ENCODE results near the gene ADAMTSL1.
"Not testable (repeated sequence)": the region's sequence is repeated elsewhere in the genome, so short reads cannot be mapped to it uniquely, and the experiment has no call there.

Gene ADAMTSL1

DNA sequence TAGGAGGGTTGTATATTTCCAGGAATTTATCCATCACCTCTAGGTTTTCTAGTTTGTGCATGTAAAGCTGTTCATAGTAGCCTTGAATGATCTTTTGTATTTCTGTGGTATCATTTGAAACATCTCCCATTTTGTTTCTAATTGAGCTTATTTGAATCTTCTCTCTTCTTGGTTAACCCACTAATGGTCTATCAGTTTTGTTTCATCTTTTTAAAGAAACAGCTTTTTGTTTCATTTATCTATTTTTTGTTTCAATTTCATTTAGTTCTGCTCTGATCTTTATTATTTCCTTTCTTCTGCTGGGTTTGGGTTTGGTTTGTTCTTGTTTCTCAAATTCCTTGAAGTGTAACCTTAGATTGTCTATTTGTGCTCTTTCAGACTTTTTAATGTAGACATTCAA is 401.0 kb downstream of the ADAMTSL1 start:
- H3K27ac ChIP-seq; DNase-seq (ENCODE audit: low read depth, low spot score): not testable (repeated sequence)

DNA sequence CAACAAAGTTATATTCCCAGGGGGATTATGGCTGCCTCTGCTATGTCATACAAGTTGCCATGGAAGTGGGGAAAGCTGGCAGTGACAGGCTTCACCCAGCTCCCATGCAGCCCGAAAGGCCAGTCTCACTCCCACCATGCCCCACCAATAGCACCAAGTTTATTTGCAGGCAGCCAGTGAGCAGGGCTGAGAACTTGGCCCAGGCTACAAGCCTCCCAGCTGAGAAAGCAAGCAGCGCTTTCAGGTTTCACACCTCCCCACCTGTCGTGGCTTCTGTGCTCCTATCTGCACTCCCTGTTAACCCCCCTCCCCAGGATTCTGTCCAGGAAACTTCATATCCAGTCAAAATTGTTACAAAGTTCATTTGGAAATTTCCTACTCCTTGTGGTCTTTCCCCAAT is 404.0 kb downstream of the ADAMTSL1 start:
- no peak for DNase-seq (ENCODE audit: low read depth, low spot score)
- H3K27ac ChIP-seq, result no peak overlapping the region

DNA sequence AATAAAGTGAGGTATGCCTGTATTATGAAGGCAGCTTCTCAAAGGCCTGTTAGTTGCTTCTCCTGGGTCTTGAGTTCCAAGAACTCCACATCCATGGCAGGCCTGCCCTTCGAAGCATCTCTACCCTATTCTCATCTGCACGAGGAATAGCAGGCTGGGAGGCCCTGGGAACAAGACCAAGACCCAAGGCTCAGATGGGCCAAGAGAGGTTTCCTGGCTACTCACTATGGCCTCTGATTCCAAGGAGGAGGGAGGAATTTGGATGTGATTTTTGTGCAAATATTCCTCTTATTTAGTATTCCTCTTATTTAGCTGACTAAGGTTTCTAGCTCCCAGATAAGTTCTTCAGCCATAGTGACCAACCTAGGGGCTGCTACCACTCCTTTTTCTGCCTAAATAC is 407.8 kb downstream of the ADAMTSL1 start:
- no peak for DNase-seq (ENCODE audit: low read depth, low spot score)
- no peak overlapping the region for H3K27ac ChIP-seq

DNA sequence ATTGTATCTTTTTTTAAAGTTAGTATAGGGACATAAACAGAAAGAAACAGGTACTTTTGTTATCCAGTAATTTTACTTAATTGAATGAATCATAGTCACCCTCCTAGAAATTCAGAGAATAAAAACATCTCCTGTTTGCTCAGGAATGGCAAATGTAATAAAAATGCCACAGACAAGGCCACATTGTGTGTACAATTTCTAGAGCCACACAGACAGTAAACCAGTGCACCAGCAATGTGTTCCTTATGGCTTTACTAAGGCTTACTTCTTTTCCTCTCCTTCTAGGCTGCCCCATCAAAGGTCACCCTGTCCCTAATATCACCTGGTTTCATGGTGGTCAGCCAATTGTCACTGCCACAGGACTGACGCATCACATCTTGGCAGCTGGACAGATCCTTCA is 413.6 kb downstream of the ADAMTSL1 start:
- DNase-seq (ENCODE audit: low read depth, low spot score), result no peak
- H3K27ac ChIP-seq, result no peak overlapping the region

DNA sequence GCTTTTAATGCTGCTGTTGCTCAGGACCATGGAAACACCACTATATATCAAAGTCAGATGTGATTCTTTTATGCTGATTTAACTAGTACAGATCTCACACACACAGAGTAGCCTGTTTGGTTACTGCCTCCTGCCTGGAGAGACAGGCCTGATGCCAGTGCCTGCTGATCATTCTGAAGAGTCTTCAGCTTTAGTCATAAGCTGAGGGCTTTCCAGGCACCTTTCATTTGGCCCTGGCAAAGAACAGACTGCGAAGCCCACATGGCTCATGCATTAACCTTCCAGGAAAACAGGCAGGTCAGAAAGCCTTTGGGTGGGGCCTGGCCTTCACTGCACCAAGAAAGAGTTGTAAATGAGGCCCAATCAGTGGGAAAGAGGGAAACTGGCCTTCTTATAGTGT is 414.3 kb downstream of the ADAMTSL1 start:
- DNase-seq (ENCODE audit: low read depth, low spot score), result no peak
- H3K27ac ChIP-seq, result no peak overlapping the region

DNA sequence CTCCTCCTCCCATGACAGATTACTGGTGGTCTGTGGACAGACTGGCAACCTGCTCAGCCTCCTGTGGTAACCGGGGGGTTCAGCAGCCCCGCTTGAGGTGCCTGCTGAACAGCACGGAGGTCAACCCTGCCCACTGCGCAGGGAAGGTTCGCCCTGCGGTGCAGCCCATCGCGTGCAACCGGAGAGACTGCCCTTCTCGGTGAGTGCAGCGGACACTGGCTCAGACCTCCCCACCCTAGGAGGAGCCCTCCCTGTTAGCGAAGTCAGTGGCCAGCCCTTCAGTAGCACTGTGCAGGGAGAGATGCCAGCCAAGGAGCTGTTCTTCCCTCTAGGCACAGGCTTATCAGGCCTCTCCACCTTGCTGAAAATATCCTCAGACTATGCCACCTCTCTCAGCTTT is 415.6 kb downstream of the ADAMTSL1 start:
- no peak for DNase-seq (ENCODE audit: low read depth, low spot score)
- H3K27ac ChIP-seq, result no peak overlapping the region

DNA sequence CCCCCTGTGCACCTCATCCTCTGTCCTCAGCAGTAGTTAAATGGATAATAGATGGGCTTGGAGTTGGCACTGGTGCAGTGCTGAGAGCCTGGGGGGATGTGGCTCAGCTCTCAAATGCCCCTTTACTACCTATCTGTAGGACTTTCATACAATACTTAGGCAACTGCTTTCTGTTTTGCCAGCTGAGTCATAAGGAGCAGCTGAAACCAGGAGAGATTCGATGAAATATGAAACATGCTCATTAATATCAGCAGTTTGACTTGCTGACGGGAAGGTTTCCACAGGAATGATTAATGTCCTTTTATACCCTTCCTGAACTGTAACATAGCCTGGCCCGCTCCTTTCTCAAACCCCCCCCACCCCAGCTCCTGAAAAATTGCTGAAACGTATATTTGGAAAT is 416.4 kb downstream of the ADAMTSL1 start:
- H3K27ac ChIP-seq, result no peak overlapping the region
- DNase-seq (ENCODE audit: low read depth, low spot score), result peak; percentile 24

DNA sequence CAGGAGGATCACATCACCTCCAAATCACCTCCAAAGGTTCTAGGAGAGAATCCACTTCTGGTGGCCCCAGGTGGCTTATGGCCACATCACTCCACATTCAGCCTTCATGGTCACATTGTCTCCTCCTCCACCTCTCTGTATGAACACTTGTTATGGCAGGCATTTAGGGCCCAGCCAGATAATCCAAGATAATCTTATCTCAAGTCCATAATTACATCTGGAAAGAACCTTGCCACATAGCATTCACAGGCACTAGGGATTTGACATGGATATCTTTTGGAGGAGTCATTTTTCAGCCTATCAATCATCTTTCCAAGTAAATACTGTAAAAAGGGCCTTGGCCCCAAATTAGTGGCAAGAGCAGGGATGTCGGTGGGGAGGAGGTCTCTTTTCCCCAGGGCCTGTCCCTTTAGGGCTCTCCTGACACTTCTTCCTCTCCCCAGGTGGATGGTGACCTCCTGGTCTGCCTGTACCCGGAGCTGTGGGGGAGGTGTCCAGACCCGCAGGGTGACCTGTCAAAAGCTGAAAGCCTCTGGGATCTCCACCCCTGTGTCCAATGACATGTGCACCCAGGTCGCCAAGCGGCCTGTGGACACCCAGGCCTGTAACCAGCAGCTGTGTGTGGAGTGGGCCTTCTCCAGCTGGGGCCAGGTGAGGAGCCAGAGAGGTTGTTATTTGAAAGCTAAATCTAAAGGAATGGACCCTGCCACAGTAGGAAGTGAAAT is 418.2 kb downstream of the ADAMTSL1 start:
- H3K27ac ChIP-seq, result no peak overlapping the region
- no peak for DNase-seq (ENCODE audit: low read depth, low spot score)

DNA sequence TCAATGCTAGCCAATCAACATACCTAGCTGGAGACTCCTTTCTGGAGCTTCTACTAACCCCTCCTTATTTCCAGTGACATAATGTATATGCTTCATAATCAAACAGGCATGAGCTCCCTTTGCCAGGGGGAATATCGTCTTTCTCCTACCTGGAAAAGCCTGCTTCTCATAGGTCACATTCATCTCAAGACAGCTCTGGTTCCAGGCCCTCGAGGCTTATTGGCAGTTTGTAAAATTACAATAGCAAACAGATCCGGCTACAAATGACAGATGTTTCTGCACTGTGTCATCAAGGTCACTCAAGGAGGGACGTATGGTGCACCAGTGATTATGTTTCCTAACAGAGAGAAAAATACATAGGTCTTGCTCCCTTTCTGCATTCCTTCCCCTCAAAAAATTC is 419.1 kb downstream of the ADAMTSL1 start:
- DNase-seq (ENCODE audit: low read depth, low spot score), result no peak
- no peak overlapping the region for H3K27ac ChIP-seq

DNA sequence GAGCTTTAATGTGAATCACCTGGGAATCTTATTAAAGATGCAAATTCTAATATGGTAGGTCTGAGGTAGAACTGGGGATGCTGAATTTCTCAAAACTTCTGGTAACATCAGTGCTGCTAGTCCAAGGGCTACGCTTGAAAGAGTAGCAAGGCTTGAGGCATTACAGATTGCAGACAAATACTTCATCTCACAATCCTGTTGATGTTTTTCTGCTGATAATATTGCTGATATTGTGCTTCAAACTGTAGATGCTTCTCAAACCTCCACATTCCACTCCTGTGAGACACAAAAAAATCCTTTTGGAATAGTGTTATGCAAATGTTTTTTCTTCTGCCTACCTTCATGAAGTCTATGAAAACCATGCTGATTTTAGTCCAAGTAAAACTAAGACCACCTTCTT is 419.5 kb downstream of the ADAMTSL1 start:
- no peak overlapping the region for H3K27ac ChIP-seq

DNA sequence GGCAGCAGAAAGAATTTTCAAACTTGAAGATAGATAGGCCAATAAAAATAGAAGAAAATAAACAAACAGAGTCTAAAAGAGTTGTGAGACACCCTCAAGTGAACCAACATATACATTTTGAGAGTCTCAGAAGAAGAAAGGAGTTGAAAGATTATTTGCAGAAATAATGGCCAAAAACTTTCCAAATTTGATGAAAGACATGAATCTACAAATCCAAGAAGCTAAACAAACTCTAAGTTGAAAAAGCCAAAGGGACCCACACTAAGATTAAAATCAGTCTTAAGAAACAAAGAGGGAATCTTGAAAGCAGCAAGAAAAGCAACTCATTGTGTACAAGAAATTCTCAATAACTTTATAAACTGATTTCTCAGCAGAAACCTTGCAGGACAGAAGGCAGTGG is 422.1 kb downstream of the ADAMTSL1 start:
- DNase-seq (ENCODE audit: low read depth, low spot score), result no peak
- H3K27ac ChIP-seq, result no peak overlapping the region

More for the DNA sequence above, 419.5 kb downstream of the ADAMTSL1 start:
- no peak for DNase-seq (ENCODE audit: low read depth, low spot score)

DNA sequence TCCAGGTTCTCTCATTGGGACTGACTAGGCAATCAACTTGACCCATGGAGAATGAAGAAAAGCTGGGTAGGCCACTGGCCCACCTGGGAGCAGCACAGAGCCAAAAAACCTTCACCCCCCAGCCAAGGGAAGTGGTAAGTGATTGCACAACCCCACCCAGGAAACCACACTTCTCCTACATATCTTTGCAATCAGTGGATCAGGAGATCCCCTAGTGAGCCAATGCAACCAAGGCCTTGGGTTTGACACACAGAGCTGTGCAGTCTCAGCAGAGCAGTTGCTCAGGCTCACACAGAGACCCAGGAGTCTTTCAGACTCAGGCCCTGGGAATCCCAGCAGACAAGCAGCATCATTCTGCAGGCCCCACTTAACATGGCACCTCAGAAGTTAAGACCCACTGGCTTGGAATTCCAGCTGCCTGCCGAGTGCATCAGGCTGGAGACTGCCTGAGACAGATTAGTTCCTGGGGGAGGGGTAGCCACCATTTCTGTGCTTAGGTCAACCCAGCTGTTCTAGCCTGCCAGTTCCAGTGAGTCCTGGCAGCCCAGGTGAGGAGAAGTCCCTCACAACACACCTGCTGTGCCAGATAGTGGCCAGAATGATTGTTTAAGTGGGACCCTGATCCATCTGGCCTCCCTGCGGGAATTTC is 422.7 kb downstream of the ADAMTSL1 start:
- DNase-seq (ENCODE audit: low read depth, low spot score), result no peak
- no peak overlapping the region for H3K27ac ChIP-seq

DNA sequence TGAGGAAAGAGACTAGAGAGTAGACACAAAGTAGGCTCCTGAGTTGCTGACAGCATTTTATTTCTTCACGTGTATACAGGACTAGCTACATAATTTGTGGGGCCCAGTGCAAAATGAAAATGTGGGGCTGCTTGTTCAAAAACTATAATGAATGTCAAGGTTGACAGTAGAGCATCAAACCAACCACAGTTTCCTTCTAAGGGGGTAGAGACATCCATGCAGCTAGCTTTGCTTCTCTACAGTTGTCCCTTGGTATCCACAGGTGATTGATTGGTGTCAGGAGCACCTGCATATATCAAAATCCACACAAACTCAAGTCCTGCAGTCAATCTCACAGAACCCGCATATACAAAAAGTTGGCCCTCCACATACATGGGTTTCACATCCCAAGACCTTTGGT is 429.5 kb downstream of the ADAMTSL1 start:
- no peak for DNase-seq (ENCODE audit: low read depth, low spot score)
- no peak overlapping the region for H3K27ac ChIP-seq

DNA sequence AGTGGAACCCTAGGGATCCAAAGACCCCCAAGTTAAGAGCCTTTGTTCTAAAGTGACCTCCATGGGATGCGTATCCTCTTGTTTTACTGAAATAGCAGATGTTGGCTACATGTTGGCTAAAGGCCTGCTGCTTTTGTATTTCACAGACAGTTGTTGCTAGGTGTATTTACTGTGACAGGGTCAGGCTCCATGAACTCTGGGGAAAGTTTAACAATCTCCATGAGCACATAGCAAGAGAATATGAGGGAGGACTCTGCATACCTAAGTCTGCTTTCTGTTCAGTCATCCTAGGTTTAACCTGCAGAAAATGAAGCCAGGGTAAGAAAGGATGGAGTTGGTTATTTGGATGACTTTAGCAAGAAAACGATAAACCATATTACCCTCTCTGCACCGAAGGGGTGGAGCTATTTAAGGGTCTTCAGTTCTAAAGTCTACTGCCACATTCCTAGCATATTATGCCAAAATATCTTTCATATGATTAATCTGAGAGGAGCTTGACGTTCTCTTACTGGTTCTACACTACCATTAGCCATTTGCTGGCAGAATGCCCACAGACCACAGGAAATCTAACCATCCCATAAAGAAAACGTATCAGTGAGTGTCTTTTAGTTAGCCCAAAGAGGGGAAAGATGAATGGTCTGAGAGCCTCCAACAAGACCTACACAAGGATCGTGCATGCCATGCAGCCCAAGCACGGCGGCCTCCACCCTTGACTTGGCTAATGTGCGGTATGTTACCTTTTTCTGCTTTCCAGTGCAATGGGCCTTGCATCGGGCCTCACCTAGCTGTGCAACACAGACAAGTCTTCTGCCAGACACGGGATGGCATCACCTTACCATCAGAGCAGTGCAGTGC is 431.3 kb downstream of the ADAMTSL1 start:
- H3K27ac ChIP-seq, result no peak overlapping the region
- DNase-seq (ENCODE audit: low read depth, low spot score), result no peak

DNA sequence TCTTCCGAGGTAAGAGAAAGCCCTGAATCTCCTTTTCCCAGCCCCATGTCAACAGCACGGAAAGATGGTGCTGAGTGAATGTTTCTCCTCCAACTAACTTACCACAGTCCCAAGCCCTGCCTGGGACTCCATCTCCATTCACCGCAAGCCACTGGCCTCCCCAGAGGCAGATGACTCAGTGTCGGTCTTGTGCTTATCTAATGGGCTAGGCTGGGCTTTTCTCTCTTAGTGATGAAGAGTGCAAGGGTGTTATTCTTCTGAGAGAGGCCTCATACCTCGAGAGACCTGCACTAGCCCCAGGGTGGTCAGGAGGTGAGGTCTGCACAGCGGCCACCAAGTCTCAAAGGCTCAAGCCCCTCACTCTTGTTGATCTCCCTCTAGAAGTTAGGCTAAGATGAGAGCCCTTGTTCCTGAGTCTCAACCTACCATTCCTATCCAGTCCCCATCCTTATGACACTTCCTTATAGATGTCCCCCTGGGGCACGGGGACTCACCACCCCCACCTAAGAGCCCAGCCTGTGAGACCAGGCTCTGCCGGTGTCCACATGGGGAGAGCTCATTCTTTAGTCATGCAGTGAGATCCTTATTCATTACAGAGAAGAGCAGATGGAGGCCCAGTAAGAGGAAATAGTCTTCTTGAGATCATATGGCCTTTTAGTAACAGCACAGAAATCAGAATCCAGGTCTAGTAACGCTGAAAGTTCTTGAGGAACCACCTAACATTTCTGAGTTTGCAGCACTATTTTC is 432.1 kb downstream of the ADAMTSL1 start:
- DNase-seq (ENCODE audit: low read depth, low spot score), result no peak
- no peak overlapping the region for H3K27ac ChIP-seq

DNA sequence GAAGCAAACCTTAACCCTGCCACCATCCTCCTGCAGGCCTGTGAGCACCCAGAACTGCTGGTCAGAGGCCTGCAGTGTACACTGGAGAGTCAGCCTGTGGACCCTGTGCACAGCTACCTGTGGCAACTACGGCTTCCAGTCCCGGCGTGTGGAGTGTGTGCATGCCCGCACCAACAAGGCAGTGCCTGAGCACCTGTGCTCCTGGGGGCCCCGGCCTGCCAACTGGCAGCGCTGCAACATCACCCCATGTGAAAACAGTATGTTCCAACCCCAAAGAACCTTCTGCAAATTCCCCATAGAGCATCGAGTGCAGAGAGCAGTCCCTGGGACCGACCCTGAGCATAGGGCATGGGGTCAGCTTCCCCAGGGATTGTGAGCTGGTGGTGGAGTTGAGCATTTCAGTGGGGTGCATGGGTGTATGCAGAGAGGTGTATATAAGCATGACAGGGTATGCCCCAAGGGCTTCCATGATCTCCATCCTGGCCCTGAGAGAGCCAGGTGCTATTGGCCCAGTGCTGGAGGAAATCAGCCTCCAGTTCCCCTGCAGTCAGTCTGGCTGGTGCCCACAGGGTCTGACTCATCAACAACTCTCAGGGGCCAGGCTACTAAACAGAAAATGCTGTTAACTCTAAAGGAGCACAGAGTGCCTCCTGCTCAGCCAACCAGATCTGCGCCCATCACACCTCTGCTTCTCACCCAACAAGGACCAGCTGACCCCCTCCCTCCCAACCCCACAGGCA is 432.9 kb downstream of the ADAMTSL1 start:
- H3K27ac ChIP-seq, result no peak overlapping the region
- DNase-seq (ENCODE audit: low read depth, low spot score), result no peak

DNA sequence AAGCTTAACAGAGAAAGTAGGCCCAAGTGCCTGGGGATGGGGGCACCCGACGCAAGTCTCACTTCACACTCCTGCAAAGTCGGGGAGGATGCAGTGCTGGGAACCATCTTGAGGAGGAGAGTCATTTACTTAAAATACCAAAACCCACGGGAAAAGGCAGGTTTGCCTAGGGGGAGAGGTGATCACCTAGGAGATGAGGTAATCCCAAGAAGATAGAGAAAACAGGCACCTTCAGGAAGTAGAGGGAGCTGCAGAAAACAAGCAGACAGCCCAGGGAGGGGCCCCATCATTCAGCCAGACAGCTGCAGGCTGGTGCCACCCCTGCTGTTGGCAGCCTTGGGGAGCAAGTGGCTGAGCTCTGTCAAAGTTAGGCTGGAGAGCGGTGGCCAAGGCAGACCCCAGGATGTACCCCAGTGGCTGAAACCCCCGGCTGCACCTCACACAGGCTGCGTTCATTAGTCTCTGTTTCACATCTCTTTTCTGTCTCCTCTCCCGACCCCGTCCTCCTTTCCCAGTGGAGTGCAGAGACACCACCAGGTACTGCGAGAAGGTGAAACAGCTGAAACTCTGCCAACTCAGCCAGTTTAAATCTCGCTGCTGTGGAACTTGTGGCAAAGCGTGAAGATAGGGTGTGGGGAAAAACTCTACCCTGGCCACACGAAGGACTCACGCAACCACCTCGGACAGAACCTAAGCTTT is 434.1 kb downstream of the ADAMTSL1 start:
- no peak for DNase-seq (ENCODE audit: low read depth, low spot score)
- H3K27ac ChIP-seq, result no peak overlapping the region

DNA sequence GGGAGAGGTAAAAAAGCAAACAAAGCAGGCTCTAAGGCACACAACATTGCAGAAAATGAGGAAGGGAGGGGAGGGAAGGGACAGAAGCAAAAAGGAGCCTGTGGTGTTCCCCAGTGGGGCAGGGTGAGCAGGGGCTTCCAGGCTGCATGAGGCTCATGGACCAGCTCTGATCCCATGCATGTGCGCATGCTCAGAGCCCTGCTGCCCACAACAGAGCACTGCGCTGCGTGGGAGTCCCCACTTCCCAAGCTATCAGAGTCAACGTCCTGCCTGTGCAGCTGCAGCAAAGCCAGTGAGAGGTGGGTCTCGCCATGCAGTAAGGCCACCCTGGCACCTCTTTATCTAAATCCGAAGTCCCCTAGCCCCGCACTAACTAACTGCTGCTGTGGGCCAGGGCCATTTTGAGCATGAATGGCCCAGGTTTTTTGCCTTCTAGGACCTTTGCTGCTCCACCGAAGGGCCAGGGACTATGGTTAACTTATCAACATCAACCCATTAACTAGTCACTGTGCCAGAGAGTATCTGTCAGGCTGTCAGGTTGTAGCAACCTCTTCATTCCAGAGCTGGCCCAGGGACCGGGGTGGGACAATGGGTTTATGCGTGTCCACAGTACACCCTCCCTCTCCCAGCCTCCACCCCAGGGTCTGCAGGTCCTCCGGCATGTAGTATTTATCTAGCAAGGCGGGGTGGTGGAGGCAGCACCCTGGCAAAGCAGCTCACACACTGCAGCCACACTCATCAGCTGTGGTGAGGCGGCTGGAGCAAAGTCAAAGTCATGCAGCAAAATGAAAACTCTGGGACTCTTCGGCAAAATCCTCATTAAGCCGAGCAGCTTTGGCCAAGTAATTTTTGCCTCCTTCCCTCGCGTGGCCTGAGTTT is 435.4 kb downstream of the ADAMTSL1 start:
- no peak for DNase-seq (ENCODE audit: low read depth, low spot score)
- H3K27ac ChIP-seq, result no peak overlapping the region

All from epithelial cell of prostate (primary cell).